ENCODE data around the gene AKAP9. TPM values are rescaled to one million over a fixed set of nuclear protein-coding genes. Genes with fewer than 3 reads are reported as not detected.
"Not testable (repeated sequence)": the region's sequence is repeated elsewhere in the genome, so short reads cannot be mapped to it uniquely, and the experiment has no call there.

Gene AKAP9
- total and polyA plus RNA-seq, 7 experiments from 2014 or later, result 26.0 to 93.5 (median 63.0) TPM

DNA sequence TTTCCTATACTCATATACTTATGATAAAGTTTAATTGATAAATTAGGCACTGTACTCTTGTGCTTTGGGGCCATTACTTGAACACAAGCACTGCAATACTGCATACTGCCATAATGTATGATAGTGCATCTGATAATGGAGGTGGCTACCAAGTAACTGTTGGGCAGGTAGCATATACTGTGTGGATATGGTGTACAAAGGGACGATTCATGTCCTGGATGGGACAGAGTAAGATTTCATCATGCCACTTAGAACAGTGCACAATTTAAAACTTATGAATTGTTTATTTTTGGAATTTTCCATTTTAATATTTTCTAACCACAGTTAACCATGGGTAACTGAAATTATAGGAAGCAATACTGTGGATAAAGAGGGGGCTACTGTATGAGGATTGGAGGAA, 38.9 kb downstream of the AKAP9 start:
- Histone ChIP-seq H3K27me3 (ENCODE audit: control insufficient read depth in 2 of 2, insufficient read depth in 2 of 2, low read length in 2 of 2) (no peaks in the 10 kb centered on the region), H3K36me3 (ENCODE audit: control insufficient read depth in 2 of 3, insufficient read depth in 3 of 3, low read length in 3 of 3) (peaks cover 0 to 9% (median 4%) of the 10 kb centered on the region in 3 experiments), H3K9me3 (ENCODE audit: control insufficient read depth in 2 of 3, low read length in 3 of 3) (no peaks in the 10 kb centered on the region), H3K27ac (ENCODE audit: low read depth, low read length) (no peak overlapping the region), H3K4me3 (ENCODE audit: low read length) (no peak overlapping the region), H3K4me1 (ENCODE audit: control insufficient read depth in 2 of 2, insufficient read depth in 2 of 2, low read length in 2 of 2) (no peaks in the 10 kb centered on the region)
- intact Hi-C loops (cut with micrococcal nuclease), result no loop called here
- Mint-ChIP-seq H3K9me3 (peaks cover 0 to 14% (median 6%) of the 10 kb centered on the region in 11 donors), H3K36me3 (peaks cover 3 to 59% (median 36%) of the 10 kb centered on the region in 5 donors), H3K27me3 (no peaks in the 10 kb centered on the region), H3K4me1 (peaks cover 7 to 22% (median 14%) of the 10 kb centered on the region in 7 donors), H3K4me3 (no peak overlapping the region), H3K27ac (no peak overlapping the region)
- no peak for DNase-seq
- no peak for ATAC-seq
- ChIA-PET POLR2A (no interaction called here), CTCF (no interaction called here)

DNA sequence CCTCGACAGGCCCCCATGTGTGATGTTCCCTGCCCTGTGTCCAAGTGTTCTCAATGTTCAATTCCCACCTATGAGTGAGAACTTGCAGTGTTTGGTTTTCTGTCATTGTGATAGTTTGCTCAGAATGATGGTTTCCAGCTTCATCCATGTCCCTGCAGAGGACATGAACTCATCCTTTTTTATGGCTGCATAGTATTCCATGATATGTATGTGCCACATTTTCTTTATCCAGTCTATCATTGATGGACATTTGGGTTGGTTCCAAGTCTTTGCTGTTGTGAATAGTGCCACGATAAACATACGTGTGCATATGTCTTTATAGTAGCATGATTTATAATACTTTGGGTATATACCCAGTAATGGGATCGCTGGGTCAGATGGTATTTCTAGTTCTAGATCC, 41.7 kb downstream of the AKAP9 start:
- H3K27me3 ChIP-seq (ENCODE audit: control insufficient read depth in 2 of 2, insufficient read depth in 2 of 2, low read length in 2 of 2); H3K9me3 ChIP-seq (ENCODE audit: control insufficient read depth in 2 of 3, low read length in 3 of 3); POLR2A ChIA-PET; H3K36me3 ChIP-seq (ENCODE audit: control insufficient read depth in 2 of 3, insufficient read depth in 3 of 3, low read length in 3 of 3); H3K4me3 ChIP-seq (ENCODE audit: low read length); DNase-seq; H3K27me3 Mint-ChIP-seq; H3K4me3 Mint-ChIP-seq; ATAC-seq; intact Hi-C loops (cut with micrococcal nuclease); H3K27ac ChIP-seq (ENCODE audit: low read depth, low read length); H3K4me1 ChIP-seq (ENCODE audit: control insufficient read depth in 2 of 2, insufficient read depth in 2 of 2, low read length in 2 of 2); CTCF ChIA-PET: not testable (repeated sequence)
- H3K4me1 Mint-ChIP-seq, result peaks cover 7 to 27% (median 22%) of the 10 kb centered on the region in 7 donors
- peaks cover 0 to 14% (median 6%) of the 10 kb centered on the region in 11 donors for H3K9me3 Mint-ChIP-seq
- H3K27ac Mint-ChIP-seq, result peak overlapping the region in 1 of 9 donors; percentile 29
- peaks cover 0 to 68% (median 44%) of the 10 kb centered on the region in 5 donors for H3K36me3 Mint-ChIP-seq

DNA sequence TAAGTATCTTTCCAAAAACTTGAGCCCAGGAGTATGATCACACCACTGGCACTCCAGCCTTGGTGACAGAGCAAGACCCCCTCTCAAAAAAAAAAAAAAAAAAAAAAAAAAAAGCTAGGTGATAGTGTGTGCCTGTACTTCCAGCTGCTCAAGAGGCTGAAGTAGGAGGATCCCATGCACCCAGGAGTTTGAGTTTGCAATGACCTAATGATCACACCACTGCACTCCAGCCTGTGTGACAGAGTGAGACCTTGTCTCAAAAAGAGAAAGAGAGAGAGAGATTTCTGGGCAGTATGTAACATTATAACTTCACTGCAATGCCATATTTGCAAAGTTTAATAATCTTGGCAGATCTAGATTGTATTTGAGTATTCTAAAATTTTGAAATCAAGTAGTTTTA, 47.6 kb downstream of the AKAP9 start:
- H3K4me1 ChIP-seq (ENCODE audit: control insufficient read depth in 2 of 2, insufficient read depth in 2 of 2, low read length in 2 of 2), result no peaks in the 10 kb centered on the region
- Mint-ChIP-seq H3K27ac (no peak overlapping the region), H3K4me3 (no peak overlapping the region), H3K27me3 (no peaks in the 10 kb centered on the region), H3K9me3 (peaks cover 0 to 2% (median 0%) of the 10 kb centered on the region in 11 donors), H3K4me1 (peaks cover 12 to 30% (median 20%) of the 10 kb centered on the region in 7 donors), H3K36me3 (peaks cover 4 to 39% (median 28%) of the 10 kb centered on the region in 5 donors)
- ATAC-seq, result no peak
- no peak overlapping the region for H3K4me3 ChIP-seq (ENCODE audit: low read length)
- peaks cover 0 to 8% (median 4%) of the 10 kb centered on the region in 3 experiments for H3K36me3 ChIP-seq (ENCODE audit: control insufficient read depth in 2 of 3, insufficient read depth in 3 of 3, low read length in 3 of 3)
- H3K27ac ChIP-seq (ENCODE audit: low read depth, low read length), result no peak overlapping the region
- intact Hi-C loops (cut with micrococcal nuclease), result no loop called here
- no peak for DNase-seq
- CTCF ChIA-PET, result no interaction called here
- H3K9me3 ChIP-seq (ENCODE audit: control insufficient read depth in 2 of 3, low read length in 3 of 3), result no peaks in the 10 kb centered on the region
- POLR2A ChIA-PET, result no interaction called here
- no peaks in the 10 kb centered on the region for H3K27me3 ChIP-seq (ENCODE audit: control insufficient read depth in 2 of 2, insufficient read depth in 2 of 2, low read length in 2 of 2)

DNA sequence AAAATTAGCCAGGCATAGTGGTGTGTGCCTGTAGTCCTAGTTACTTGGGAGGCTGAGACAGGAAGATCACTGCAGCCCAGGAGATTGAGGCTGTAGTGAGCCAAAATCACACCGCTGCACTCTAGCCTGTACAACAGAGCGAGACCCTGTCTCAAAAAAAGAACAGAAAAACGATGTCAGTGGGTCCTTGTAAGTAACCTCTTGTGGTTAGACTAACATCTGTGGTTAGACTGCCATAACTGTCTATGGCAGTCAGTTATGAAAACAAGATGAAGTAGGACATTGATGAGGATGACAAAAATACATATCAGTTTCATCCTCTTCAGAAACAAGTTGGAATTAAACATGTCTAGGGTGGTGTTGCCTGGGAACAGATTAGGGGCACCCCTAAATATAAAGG, 53.3 kb downstream of the AKAP9 start:
- ATAC-seq (no peak), DNase-seq (no peak)
- Histone ChIP-seq H3K27ac (ENCODE audit: low read depth, low read length) (no peak overlapping the region), H3K9me3 (ENCODE audit: control insufficient read depth in 2 of 3, low read length in 3 of 3) (no peaks in the 10 kb centered on the region), H3K27me3 (ENCODE audit: control insufficient read depth in 2 of 2, insufficient read depth in 2 of 2, low read length in 2 of 2) (no peaks in the 10 kb centered on the region), H3K36me3 (ENCODE audit: control insufficient read depth in 2 of 3, insufficient read depth in 3 of 3, low read length in 3 of 3) (peaks cover 12 to 46% (median 14%) of the 10 kb centered on the region in 3 experiments), H3K4me1 (ENCODE audit: control insufficient read depth in 2 of 2, insufficient read depth in 2 of 2, low read length in 2 of 2) (no peaks in the 10 kb centered on the region), H3K4me3 (ENCODE audit: low read length) (no peak overlapping the region)
- Mint-ChIP-seq H3K4me1 (peaks cover 0 to 13% (median 0%) of the 10 kb centered on the region in 7 donors), H3K27me3 (no peaks in the 10 kb centered on the region), H3K27ac (no peak overlapping the region), H3K9me3 (no peaks in the 10 kb centered on the region), H3K36me3 (peaks cover 12 to 56% (median 33%) of the 10 kb centered on the region in 5 donors), H3K4me3 (no peak overlapping the region)
- ChIA-PET CTCF (no interaction called here), POLR2A (no interaction called here)
- intact Hi-C loops (cut with micrococcal nuclease), result no loop called here

DNA sequence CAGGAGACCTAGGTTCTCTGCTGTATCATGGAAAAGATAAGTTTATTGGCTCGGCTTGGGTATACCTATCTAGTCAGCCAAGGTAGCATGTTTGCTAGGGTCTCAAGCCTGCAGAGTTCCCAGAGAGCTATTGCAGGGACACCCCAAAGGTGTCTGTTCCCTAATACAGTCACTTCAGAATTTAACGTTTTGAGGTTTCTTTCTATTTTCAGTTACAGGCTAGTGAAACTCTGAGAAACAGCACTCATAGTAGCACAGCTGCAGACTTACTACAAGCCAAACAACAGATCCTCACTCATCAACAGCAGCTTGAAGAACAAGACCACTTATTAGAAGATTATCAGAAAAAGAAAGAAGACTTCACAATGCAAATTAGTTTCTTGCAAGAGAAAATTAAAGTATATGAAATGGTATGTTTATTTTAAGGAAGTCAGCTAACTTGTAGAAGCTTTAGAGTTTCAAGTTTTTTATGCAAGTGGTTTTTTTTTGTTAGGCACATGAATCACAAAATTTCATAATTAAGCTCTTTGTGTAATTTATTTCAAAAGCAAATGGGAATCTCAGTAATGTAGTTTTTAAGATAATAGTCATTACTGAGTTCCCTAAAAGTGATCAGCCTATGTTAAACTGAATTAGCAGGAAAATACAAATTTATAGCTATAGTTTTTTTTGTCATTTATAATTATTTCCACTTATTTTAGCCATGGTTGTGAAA, 54.9 kb downstream of the AKAP9 start:
- Mint-ChIP-seq H3K4me1 (peaks cover 0 to 13% (median 0%) of the 10 kb centered on the region in 7 donors), H3K27me3 (no peaks in the 10 kb centered on the region), H3K9me3 (no peaks in the 10 kb centered on the region), H3K27ac (no peak overlapping the region), H3K36me3 (peaks cover 13 to 66% (median 42%) of the 10 kb centered on the region in 5 donors), H3K4me3 (no peak overlapping the region)
- H3K9me3 ChIP-seq (ENCODE audit: control insufficient read depth in 2 of 3, low read length in 3 of 3), result no peaks in the 10 kb centered on the region
- DNase-seq, result no peak
- H3K4me1 ChIP-seq (ENCODE audit: control insufficient read depth in 2 of 2, insufficient read depth in 2 of 2, low read length in 2 of 2), result no peaks in the 10 kb centered on the region
- ATAC-seq, result no peak
- no peaks in the 10 kb centered on the region for H3K27me3 ChIP-seq (ENCODE audit: control insufficient read depth in 2 of 2, insufficient read depth in 2 of 2, low read length in 2 of 2)
- CTCF ChIA-PET, result no interaction called here
- H3K36me3 ChIP-seq (ENCODE audit: control insufficient read depth in 2 of 3, insufficient read depth in 3 of 3, low read length in 3 of 3), result peaks cover 13 to 47% (median 14%) of the 10 kb centered on the region in 3 experiments
- intact Hi-C loops (cut with micrococcal nuclease), result loop anchor here in 1 of 2 donors (5.0 kb wide), 1 partner anchor 37 kb away; no protein-coding TSS in a partner anchor
- H3K27ac ChIP-seq (ENCODE audit: low read depth, low read length), result no peak overlapping the region
- H3K4me3 ChIP-seq (ENCODE audit: low read length), result no peak overlapping the region
- POLR2A ChIA-PET, result no interaction called here

DNA sequence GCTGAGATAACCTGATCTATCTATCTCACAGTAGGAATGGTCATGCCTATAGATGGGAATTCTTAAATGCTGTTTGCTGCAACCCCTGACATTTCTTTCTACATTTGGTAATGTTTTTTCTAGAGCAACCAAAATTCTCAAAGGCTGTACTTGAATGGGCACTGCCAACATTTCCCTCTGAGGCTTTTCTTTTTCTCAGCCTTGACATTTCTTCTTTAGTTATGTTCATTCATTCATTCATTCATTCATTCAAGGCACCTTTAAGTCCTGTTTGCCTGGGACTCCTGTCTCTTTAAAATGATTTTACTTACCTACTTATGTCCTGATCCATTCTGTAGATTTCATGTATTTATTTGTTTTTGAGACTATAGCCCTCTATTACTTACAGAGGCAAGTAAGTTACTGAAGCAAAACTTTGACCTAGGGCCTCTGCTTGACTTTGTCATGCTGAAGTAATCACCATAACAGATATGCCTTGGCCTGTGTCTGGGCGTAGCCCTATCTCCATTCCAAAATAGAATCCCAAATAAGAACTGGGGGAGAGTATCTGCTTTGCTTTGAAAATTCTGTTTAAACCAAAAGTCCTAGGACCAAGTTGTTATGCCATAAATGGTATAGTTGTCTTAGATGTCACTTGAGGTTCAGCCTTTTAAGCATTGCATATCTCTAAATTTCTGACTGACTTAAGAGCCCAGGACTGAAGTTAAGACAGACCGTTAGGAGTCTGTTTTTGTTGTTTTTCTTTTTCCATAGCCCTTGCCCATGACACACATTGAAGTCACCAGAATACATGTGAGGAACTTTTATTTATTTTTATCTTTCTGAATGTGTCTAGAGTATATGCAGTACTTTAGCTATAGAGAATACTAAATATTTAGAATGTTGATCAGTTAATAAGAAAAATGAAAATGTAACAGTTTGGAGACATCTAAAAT, 59.2 kb downstream of the AKAP9 start:
- Histone ChIP-seq H3K4me3 (ENCODE audit: low read length) (no peak overlapping the region), H3K36me3 (ENCODE audit: control insufficient read depth in 2 of 3, insufficient read depth in 3 of 3, low read length in 3 of 3) (peaks cover 3 to 33% (median 12%) of the 10 kb centered on the region in 3 experiments), H3K4me1 (ENCODE audit: control insufficient read depth in 2 of 2, insufficient read depth in 2 of 2, low read length in 2 of 2) (no peaks in the 10 kb centered on the region), H3K9me3 (ENCODE audit: control insufficient read depth in 2 of 3, low read length in 3 of 3) (no peaks in the 10 kb centered on the region), H3K27ac (ENCODE audit: low read depth, low read length) (no peak overlapping the region), H3K27me3 (ENCODE audit: control insufficient read depth in 2 of 2, insufficient read depth in 2 of 2, low read length in 2 of 2) (no peaks in the 10 kb centered on the region)
- H3K4me3 Mint-ChIP-seq, result no peak overlapping the region
- peaks cover 33 to 80% (median 70%) of the 10 kb centered on the region in 5 donors for H3K36me3 Mint-ChIP-seq
- intact Hi-C loops (cut with micrococcal nuclease), result loop anchor here in 1 of 2 donors (5.0 kb wide), 1 partner anchor 32 kb away; no protein-coding TSS in a partner anchor
- H3K27ac Mint-ChIP-seq, result peak overlapping the region in 1 of 9 donors; percentile 7
- H3K9me3 Mint-ChIP-seq, result peaks cover 0 to 6% (median 0%) of the 10 kb centered on the region in 11 donors
- DNase-seq (no peak), ATAC-seq (no peak)
- POLR2A ChIA-PET, result no interaction called here
- peaks cover 0 to 12% (median 0%) of the 10 kb centered on the region in 7 donors for H3K4me1 Mint-ChIP-seq
- CTCF ChIA-PET, result no interaction called here
- no peaks in the 10 kb centered on the region for H3K27me3 Mint-ChIP-seq

All from naive thymus-derived CD4-positive, alpha-beta T cell (primary cell).